ENCODE results near the gene TAF1C.
"Not testable (repeated sequence)": the region's sequence is repeated elsewhere in the genome, so short reads cannot be mapped to it uniquely, and the experiment has no call there.

The TAF1C gene

DNA sequence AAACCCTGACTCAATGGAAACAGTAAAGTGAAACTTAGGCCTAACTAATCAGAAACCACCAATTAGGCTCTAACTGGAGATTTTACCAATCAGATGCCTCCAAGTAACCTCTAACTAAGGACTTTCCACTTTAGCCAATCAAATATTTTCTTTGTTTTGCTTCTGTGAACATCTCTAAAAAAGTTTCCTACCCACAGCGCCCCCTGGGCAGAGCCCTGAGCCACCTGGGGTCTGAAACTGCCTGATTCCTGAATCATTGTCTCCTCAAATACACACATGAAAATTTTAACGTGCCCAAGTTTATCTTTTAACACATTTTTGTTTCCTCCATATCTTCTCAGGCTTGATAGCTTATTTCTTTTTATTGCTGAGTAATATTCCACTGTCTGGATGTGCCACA is 23.1 kb upstream of the TAF1C start:
- no peak for DNase-seq

- no peak for DNase-seq
Observed at GRCh38 chr16:84207879-84208278, 21.0 kb upstream of the TAF1C start.

- no peak for DNase-seq
Observed at GRCh38 chr16:84207251-84207650, 20.4 kb upstream of the TAF1C start.

- no peak for DNase-seq
Observed at GRCh38 chr16:84205976-84206691, 19.3 kb upstream of the TAF1C start.

GRCh38 chr16:84205123-84205522 is 18.3 kb upstream of the TAF1C start:
- DNase-seq: not testable (repeated sequence)

DNA sequence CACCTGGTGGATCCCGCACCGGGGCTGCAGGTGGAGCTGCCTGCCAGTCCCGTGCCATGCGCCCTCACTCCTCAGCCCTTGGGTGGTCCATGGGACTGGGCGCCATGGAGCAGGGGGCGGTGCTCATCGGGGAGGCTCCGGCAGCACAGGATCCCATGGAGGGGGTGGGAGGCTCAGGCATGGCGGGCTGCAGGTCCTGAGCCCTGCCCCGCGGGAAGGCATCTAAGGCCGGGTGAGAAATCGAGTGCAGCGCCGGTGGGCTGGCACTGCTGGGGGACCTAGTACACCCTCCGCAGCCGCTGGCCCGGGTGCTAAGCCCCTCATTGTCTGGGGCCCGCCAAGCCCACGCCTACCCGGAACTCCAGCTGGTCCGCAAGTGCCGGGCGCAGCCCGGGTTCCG is 17.7 kb upstream of the TAF1C start:
- not testable (repeated sequence) for DNase-seq

DNA sequence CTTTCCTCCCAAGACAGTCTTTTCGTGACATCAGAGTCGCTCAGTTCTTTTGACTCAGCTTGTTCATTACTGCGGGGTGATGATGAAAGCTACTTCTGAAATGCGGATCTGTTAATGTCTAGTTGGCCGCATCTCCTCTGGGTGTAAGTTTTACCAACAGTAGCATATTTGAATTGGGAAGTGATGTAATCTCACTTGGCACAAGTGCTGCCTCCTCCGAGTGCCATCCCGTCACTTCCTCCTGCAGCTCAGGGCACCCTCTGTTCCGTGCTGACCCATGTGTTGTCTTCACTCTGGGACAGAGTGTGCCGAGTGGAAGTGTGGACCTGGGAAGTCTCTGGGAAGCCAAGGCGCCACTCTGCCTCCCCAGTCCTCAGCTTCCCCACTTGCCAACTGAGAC is 13.0 kb upstream of the TAF1C start:
- no peak for DNase-seq

- no peak for DNase-seq
Observed at GRCh38 chr16:84199097-84199496, 12.2 kb upstream of the TAF1C start.

- DNase-seq: no peak
Observed at GRCh38 chr16:84198401-84198800, 11.5 kb upstream of the TAF1C start.

GRCh38 chr16:84197466-84198128 is 10.7 kb upstream of the TAF1C start:
- DNase-seq: no peak

- DNase-seq: no peak
Observed at GRCh38 chr16:84196727-84197394, 10.0 kb upstream of the TAF1C start.

GRCh38 chr16:84196101-84196500 is 9.2 kb upstream of the TAF1C start:
- DNase-seq: no peak

GRCh38 chr16:84195201-84196093 is 8.6 kb upstream of the TAF1C start:
- DNase-seq: no peak

DNA sequence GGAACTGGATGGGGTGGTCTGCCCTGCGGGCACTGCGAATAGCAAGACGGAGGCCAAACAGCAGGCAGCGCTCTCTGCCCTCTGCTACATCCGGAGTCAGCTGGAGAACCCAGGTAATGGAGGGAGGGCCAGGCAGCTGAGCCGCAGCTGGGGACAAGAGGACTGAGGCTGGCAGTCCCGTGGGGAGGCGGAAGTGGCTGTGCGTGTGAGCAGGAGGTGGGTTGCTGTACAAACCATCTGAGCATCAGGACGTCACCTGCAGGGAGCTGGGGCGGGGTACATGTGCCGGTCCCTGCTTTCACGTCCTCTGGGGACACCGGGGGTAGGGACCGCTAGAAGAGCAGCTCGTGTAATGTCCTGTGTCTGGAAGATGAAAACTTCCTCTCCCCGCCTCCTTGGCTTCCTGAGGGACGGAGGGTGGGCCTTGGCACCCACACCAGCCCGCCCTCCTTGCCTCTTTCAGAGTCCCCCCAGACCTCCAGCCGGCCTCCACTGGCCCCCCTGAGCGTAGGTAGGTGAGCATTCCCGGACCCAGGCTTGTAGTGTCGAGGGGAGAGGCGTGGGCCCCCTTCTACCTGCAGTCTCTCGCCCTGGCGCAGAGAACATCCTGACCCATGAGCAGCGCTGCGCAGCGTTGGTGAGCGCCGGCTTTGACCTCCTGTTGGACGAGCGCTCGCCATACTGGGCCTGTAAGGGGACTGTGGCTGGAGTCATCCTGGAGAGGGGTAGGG is 7.8 kb upstream of the TAF1C start:
- no peak for DNase-seq

DNA sequence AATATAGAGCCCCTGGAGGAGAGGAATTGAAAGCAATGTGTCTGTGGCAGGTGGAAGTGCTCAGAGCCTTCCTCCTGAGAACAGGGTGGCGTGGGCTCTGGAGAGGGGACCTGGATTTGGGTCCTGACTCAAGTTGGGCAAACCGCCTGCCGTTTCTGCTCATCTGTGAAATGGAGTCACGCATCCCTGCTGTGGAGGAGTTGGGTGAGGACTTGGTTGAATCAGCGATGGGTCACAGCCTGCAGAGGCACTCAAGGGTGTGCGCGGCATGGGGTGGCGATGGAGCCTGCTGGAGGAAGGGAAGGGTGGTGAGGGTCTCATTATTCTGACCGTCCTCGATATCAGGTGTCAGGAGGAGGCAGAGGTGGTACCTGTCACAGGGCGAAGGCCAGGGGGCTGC is 7.2 kb upstream of the TAF1C start:
- no peak for DNase-seq

GRCh38 chr16:84193480-84193879 is 6.6 kb upstream of the TAF1C start:
- no peak for DNase-seq

- DNase-seq: no peak
Observed at GRCh38 chr16:84191466-84191865, 4.6 kb upstream of the TAF1C start.

GRCh38 chr16:84190731-84191388 is 4.0 kb upstream of the TAF1C start, which contains the start of gene ADAD2:
Gene ADAD2 (plus strand): TSS chr16:84191157. CDS start chr16:84191231, 74 bp downstream.
- DNase-seq: no peak

GRCh38 chr16:84184775-84185174 is 2.1 kb downstream of the TAF1C start:
- DNase-seq: no peak

GRCh38 chr16:84183911-84184591 is 2.8 kb downstream of the TAF1C start:
- no peak for DNase-seq

DNA sequence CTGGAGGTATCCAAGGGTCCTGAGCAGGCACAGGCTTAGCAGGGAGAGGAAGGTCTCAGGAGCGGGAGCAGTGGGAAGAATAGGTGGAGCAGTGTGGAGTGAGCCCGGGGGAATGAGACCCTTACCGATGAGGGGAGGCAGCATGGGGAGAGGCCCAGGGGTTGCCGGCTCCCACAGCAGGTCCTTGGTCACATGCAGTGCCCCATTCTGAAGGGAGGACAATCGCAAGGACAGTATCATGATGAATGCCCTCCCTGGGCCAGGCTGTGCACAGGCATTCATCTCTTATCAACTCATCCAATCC is 3.3 kb downstream of the TAF1C start:
- DNase-seq: no peak

Data from CD4-positive, alpha-beta T cell treated with Interleukin-4 for 4 hours (primary cell).